ENCODE results near the gene ACSF3.

ACSF3 gene

DNA sequence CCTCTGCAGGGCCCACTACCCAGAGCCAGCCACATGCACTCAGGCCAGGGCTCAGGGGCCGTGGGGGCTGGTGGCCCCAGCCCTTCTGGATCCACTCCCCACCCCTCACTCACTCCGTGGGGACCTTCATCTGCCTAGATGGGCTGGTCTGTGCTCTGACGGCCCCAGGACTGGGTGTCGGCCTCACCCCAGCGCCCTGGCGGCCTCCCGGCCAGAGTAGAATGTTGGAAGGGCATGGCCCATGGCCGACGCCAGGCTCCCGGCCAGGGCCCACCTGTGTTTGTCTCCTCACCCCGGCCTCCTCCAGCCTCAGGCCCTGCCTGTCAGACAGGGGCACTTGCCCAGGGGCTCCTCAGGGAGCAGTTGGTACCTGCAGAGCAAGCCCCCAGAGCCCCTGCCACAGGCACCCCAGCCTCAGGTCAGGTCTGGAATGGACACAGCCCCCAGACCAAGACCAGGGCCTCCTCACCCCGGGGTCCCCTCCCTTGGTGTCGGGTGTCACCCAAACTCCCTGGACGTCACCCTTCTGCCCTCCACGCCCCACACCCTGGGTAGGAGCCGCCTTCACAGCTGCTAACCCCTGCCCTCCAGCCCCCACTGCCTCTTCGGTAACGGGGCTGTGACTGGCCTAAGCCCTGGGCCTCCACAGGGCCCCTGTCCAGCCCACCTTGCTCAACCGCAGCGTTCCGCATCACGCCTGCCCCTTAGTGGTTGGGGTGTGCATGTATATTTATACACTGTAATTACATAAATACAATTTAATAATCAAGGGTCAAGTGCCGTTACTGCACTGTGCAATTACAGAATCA lies 74.9 kb downstream of the ACSF3 start:
- no peak overlapping the region for H4K8ac ChIP-seq (ENCODE audit: low read depth, low read length)
- no peak overlapping the region for H2BK120ac ChIP-seq (ENCODE audit: insufficient read depth, low read length, poor library complexity)
- H3K9ac ChIP-seq (ENCODE audit: low read length) = no peak overlapping the region
- no peak overlapping the region for H4K91ac ChIP-seq (ENCODE audit: low read depth, low read length)
- no peak overlapping the region for H4K12ac ChIP-seq (ENCODE audit: low read depth, low read length)
- H3K23ac ChIP-seq (ENCODE audit: low read length) = no peak overlapping the region
- H3K27me3 ChIP-seq (ENCODE audit: insufficient read depth, low read length) = peaks cover 9% of the 10 kb centered on the region
- DNase-seq = no peak
- no peak overlapping the region for H3K4me3 ChIP-seq (ENCODE audit: low read depth, low read length)
- H3K14ac ChIP-seq (ENCODE audit: low read length) = no peak overlapping the region
- H2AFZ ChIP-seq (ENCODE audit: insufficient read depth, low read length, poor library complexity) = no peak overlapping the region
- H3K4me1 ChIP-seq (ENCODE audit: control insufficient read depth in 1 of 2, insufficient read depth in 2 of 2, low read length in 2 of 2) = peaks cover 6 to 12% of the 10 kb centered on the region in 2 experiments
- peaks cover 5% of the 10 kb centered on the region for H3K9me3 ChIP-seq (ENCODE audit: insufficient read depth, low read depth, low read length)
- H2BK12ac ChIP-seq (ENCODE audit: low read length) = no peak overlapping the region
- H2AK5ac ChIP-seq (ENCODE audit: low read length) = no peak overlapping the region
- H3K4me2 ChIP-seq (ENCODE audit: low read length) = no peak overlapping the region
- H3K79me1 ChIP-seq (ENCODE audit: low read length) = peaks cover 3% of the 10 kb centered on the region
- WGBS (ENCODE audit: extremely low coverage, insufficient coverage, insufficient read length) = no CpG with 5 or more reads among the region's 23 CpGs
- no peak overlapping the region for H3K18ac ChIP-seq (ENCODE audit: low read length)
- H3K79me2 ChIP-seq (ENCODE audit: control insufficient read depth, insufficient read depth, low read length, poor library complexity) = no peaks in the 10 kb centered on the region
- H3K27ac ChIP-seq (ENCODE audit: low read depth, low read length) = no peak overlapping the region
- H2BK5ac ChIP-seq (ENCODE audit: low read depth, low read length, poor library complexity) = no peak overlapping the region
- no peak overlapping the region for H3K4ac ChIP-seq (ENCODE audit: low read depth, low read length)
- H3K36me3 ChIP-seq (ENCODE audit: control insufficient read depth in 1 of 2, insufficient read depth in 2 of 2, low read length in 2 of 2) = no peaks in the 10 kb centered on the region

DNA sequence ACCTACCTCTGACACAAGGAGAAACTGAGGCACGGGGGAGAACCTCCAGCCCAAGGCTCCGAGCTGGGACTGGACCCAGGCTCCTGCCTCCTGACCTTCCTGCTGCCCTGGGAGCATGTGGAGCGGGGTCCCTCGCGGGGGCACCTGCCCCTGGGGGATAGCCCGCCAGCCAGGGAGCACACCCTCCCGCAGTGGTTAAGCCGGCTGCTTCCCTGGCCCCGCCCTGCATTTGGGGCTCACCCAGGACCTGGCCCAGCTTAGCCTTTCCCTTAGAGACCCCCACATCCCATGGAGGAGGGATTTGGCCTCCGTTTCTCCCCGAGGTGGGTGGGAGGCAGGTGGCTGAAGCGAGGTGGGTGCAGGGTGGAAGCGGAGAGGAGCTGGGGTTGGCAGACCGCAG lies 76.1 kb downstream of the ACSF3 start:
- H3K4me1 ChIP-seq (ENCODE audit: control insufficient read depth in 1 of 2, insufficient read depth in 2 of 2, low read length in 2 of 2) = peaks cover 6 to 12% of the 10 kb centered on the region in 2 experiments
- H3K23ac ChIP-seq (ENCODE audit: low read length) = no peak overlapping the region
- DNase-seq = no peak
- peaks cover 5% of the 10 kb centered on the region for H3K9me3 ChIP-seq (ENCODE audit: insufficient read depth, low read depth, low read length)
- H3K9ac ChIP-seq (ENCODE audit: low read length) = no peak overlapping the region
- no peak overlapping the region for H4K8ac ChIP-seq (ENCODE audit: low read depth, low read length)
- no peaks in the 10 kb centered on the region for H3K36me3 ChIP-seq (ENCODE audit: control insufficient read depth in 1 of 2, insufficient read depth in 2 of 2, low read length in 2 of 2)
- no peak overlapping the region for H3K4me3 ChIP-seq (ENCODE audit: low read depth, low read length)
- no peak overlapping the region for H4K91ac ChIP-seq (ENCODE audit: low read depth, low read length)
- peaks cover 3% of the 10 kb centered on the region for H3K79me1 ChIP-seq (ENCODE audit: low read length)
- H2AK5ac ChIP-seq (ENCODE audit: low read length) = no peak overlapping the region
- no peak overlapping the region for H3K18ac ChIP-seq (ENCODE audit: low read length)
- H2BK120ac ChIP-seq (ENCODE audit: insufficient read depth, low read length, poor library complexity) = no peak overlapping the region
- H3K4me2 ChIP-seq (ENCODE audit: low read length) = no peak overlapping the region
- H3K27me3 ChIP-seq (ENCODE audit: insufficient read depth, low read length) = peaks cover 9% of the 10 kb centered on the region
- no peak overlapping the region for H3K27ac ChIP-seq (ENCODE audit: low read depth, low read length)
- H3K4ac ChIP-seq (ENCODE audit: low read depth, low read length) = no peak overlapping the region
- no peak overlapping the region for H2BK12ac ChIP-seq (ENCODE audit: low read length)
- WGBS (ENCODE audit: extremely low coverage, insufficient coverage, insufficient read length) = no CpG with 5 or more reads among the region's 14 CpGs
- H3K14ac ChIP-seq (ENCODE audit: low read length) = no peak overlapping the region
- no peak overlapping the region for H4K12ac ChIP-seq (ENCODE audit: low read depth, low read length)
- no peaks in the 10 kb centered on the region for H3K79me2 ChIP-seq (ENCODE audit: control insufficient read depth, insufficient read depth, low read length, poor library complexity)
- no peak overlapping the region for H2AFZ ChIP-seq (ENCODE audit: insufficient read depth, low read length, poor library complexity)
- H2BK5ac ChIP-seq (ENCODE audit: low read depth, low read length, poor library complexity) = no peak overlapping the region

DNA sequence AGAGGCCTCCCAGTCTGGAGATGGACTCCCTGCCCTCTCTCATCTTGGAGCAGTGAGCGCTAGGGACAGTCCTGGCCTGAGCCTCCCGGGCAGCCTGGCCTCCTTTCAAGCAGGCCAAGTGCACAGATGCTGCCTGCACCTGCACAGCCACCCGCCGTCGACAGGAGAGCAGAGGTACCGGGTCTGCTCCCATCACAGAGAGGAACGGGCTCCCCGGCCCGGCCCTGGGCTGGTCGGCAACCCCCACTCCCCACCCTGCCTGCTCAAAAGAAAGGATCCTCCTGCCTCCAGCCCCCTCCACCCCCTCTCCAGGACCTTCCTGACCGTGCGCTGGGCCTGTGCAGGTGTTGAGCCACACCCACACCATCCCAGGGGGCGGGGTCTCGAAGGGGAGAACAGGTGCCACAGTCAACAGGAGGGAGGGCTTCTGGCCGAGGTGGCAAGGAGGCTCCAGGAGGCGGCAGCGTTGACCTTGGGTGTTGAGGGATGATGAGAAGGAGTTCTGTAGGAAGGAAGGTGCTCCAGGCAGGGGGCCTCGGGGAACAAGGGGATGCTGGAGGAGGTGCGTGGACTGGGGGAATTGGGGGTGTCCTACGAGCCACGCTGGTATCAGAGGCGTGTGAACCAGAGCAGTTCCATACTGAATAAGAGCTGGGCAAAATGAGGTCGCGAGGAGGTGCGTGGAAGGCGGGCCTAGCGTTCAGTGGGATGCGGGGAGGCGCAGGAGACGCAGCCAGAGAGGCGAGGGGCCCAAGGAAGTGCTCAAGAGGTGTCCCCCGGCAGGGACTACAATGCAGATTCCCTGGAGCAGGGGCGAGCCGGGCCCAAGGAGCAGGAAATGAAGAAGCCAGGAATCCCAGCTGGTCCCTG lies 76.9 kb downstream of the ACSF3 start:
- H3K79me2 ChIP-seq (ENCODE audit: control insufficient read depth, insufficient read depth, low read length, poor library complexity) = no peaks in the 10 kb centered on the region
- H2BK12ac ChIP-seq (ENCODE audit: low read length) = no peak overlapping the region
- WGBS (ENCODE audit: extremely low coverage, insufficient coverage, insufficient read length) = no CpG with 5 or more reads among the region's 34 CpGs
- H2AK5ac ChIP-seq (ENCODE audit: low read length) = no peak overlapping the region
- H3K27ac ChIP-seq (ENCODE audit: low read depth, low read length) = no peak overlapping the region
- no peak overlapping the region for H3K4me3 ChIP-seq (ENCODE audit: low read depth, low read length)
- H3K36me3 ChIP-seq (ENCODE audit: control insufficient read depth in 1 of 2, insufficient read depth in 2 of 2, low read length in 2 of 2) = no peaks in the 10 kb centered on the region
- no peak overlapping the region for H4K12ac ChIP-seq (ENCODE audit: low read depth, low read length)
- no peak overlapping the region for H4K8ac ChIP-seq (ENCODE audit: low read depth, low read length)
- no peak overlapping the region for H4K91ac ChIP-seq (ENCODE audit: low read depth, low read length)
- H3K23ac ChIP-seq (ENCODE audit: low read length) = no peak overlapping the region
- H3K4me2 ChIP-seq (ENCODE audit: low read length) = peak overlapping the region; percentile 32
- H3K9ac ChIP-seq (ENCODE audit: low read length) = no peak overlapping the region
- H2BK5ac ChIP-seq (ENCODE audit: low read depth, low read length, poor library complexity) = no peak overlapping the region
- H2AFZ ChIP-seq (ENCODE audit: insufficient read depth, low read length, poor library complexity) = peak overlapping the region; percentile 23
- peaks cover 9% of the 10 kb centered on the region for H3K27me3 ChIP-seq (ENCODE audit: insufficient read depth, low read length)
- H3K9me3 ChIP-seq (ENCODE audit: insufficient read depth, low read depth, low read length) = peaks cover 5% of the 10 kb centered on the region
- no peak overlapping the region for H3K14ac ChIP-seq (ENCODE audit: low read length)
- no peak overlapping the region for H2BK120ac ChIP-seq (ENCODE audit: insufficient read depth, low read length, poor library complexity)
- no peak overlapping the region for H3K18ac ChIP-seq (ENCODE audit: low read length)
- H3K4me1 ChIP-seq (ENCODE audit: control insufficient read depth in 1 of 2, insufficient read depth in 2 of 2, low read length in 2 of 2) = peaks cover 6 to 12% of the 10 kb centered on the region in 2 experiments
- peaks cover 3% of the 10 kb centered on the region for H3K79me1 ChIP-seq (ENCODE audit: low read length)
- no peak overlapping the region for H3K4ac ChIP-seq (ENCODE audit: low read depth, low read length)
- DNase-seq = no peak

DNA sequence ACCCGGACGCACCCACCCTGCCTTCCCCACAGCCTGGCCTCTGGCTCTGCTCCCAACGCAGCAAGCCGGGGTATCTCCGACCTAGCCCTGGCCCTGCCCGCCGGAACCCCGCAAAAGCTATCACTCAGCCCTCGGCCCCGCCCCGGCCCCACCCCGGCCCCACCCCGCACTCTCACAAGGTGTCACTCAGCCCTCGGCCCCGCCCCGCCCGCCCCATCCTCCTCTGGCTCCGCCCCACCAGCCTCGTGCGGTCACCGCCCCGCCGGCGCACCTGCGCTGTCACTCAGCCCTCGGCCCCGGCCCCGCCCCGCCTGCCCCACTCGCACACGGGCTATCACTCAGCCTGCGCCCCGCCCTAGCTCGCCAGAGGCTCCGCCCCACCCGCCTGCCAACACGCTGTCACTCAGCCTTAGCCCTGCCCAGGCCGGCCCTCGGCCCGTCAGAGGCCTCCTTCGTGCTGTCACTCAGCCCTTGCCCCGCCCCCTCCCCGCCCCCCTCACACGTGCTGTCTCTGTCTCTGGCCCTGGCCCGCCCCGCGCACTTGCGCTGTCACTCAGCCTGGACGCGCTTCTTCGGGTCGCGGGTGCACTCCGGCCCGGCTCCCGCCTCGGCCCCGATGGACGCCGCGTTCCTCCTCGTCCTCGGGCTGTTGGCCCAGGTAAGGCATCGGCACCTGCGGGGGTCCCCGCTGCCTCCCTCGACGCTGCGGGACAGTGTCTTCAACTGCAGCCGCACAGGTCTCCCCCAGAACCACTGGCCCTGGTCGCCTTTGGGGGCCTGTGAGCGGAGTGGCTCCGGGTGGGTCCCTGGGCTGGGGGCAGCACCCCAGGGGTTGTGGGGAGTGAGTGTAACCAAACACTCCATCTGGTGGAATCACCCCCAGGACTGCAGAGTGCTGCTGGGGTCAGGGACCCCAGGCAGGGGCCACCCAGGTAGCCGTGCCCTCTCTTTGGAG lies 77.8 kb downstream of the ACSF3 start, which contains the start of gene CDH15:
TSS of gene CDH15 (plus strand) at position 533 of the 955 bp plus-strand sequence. CDS start at position 617, 84 bp downstream.
- no peak within 1 kb of the TSS for H4K91ac ChIP-seq (ENCODE audit: low read depth, low read length)
- no peak within 1 kb of the TSS for H4K8ac ChIP-seq (ENCODE audit: low read depth, low read length)
- peak within 1 kb of the TSS; percentile 23 for H2AFZ ChIP-seq (ENCODE audit: insufficient read depth, low read length, poor library complexity)
- no peak within 1 kb of the TSS for H2AK5ac ChIP-seq (ENCODE audit: low read length)
- H3K79me1 ChIP-seq (ENCODE audit: low read length) = peaks cover 3% of the 10 kb centered on the region
- no peak within 1 kb of the TSS for H3K23ac ChIP-seq (ENCODE audit: low read length)
- no peak within 1 kb of the TSS for H3K9ac ChIP-seq (ENCODE audit: low read length)
- H3K27ac ChIP-seq (ENCODE audit: low read depth, low read length) = no peak within 1 kb of the TSS
- peaks cover 6 to 12% of the 10 kb centered on the region in 2 experiments for H3K4me1 ChIP-seq (ENCODE audit: control insufficient read depth in 1 of 2, insufficient read depth in 2 of 2, low read length in 2 of 2)
- no peak within 1 kb of the TSS for H3K4ac ChIP-seq (ENCODE audit: low read depth, low read length)
- H3K27me3 ChIP-seq (ENCODE audit: insufficient read depth, low read length) = peaks cover 9% of the 10 kb centered on the region
- peak within 1 kb of the TSS; percentile 46 for H3K4me2 ChIP-seq (ENCODE audit: low read length)
- peak; percentile 72 to 79 for DNase-seq
- H4K12ac ChIP-seq (ENCODE audit: low read depth, low read length) = no peak within 1 kb of the TSS
- H3K9me3 ChIP-seq (ENCODE audit: insufficient read depth, low read depth, low read length) = peaks cover 5% of the 10 kb centered on the region
- H3K18ac ChIP-seq (ENCODE audit: low read length) = no peak within 1 kb of the TSS
- no CpG with 5 or more reads among the region's 74 CpGs for WGBS (ENCODE audit: extremely low coverage, insufficient coverage, insufficient read length)
- H3K36me3 ChIP-seq (ENCODE audit: control insufficient read depth in 1 of 2, insufficient read depth in 2 of 2, low read length in 2 of 2) = no peaks in the 10 kb centered on the region
- H3K14ac ChIP-seq (ENCODE audit: low read length) = no peak within 1 kb of the TSS
- H2BK5ac ChIP-seq (ENCODE audit: low read depth, low read length, poor library complexity) = no peak within 1 kb of the TSS
- no peaks in the 10 kb centered on the region for H3K79me2 ChIP-seq (ENCODE audit: control insufficient read depth, insufficient read depth, low read length, poor library complexity)
- no peak within 1 kb of the TSS for H2BK12ac ChIP-seq (ENCODE audit: low read length)
- no peak within 1 kb of the TSS for H2BK120ac ChIP-seq (ENCODE audit: insufficient read depth, low read length, poor library complexity)
- no peak within 1 kb of the TSS for H3K4me3 ChIP-seq (ENCODE audit: low read depth, low read length)
